Ramos (cell line): ENCODE measurements around the gene YPEL3.

Source experiments
- in situ Hi-C: fragments of 300-500 bp; cut with MboI; formaldehyde crosslinking; loops from one replicate; pipeline ENCODE4 v1.14.3; 2022; ENCODE audit warnings: low sequenced_read_pairs; ENCODE audit not compliant: unreplicated experiment

The YPEL3 gene

GRCh38 chr16:30077656-30078055 lies 18.4 kb downstream of the YPEL3 start:
- in situ Hi-C loops: no loop called here

- in situ Hi-C loops: no loop called here
These were observed 19.7 kb downstream of the YPEL3 start for GRCh38 chr16:30076276-30076791.

- in situ Hi-C loops: no loop called here
These were observed 20.3 kb downstream of the YPEL3 start, which contains the start of gene PPP4C for GRCh38 chr16:30075503-30076275. Gene PPP4C (plus strand): TSS chr16:30075994. CDS start chr16:30076378, 384 bp downstream.

GRCh38 chr16:30070490-30070889 lies 25.5 kb downstream of the YPEL3 start:
- in situ Hi-C loops: no loop called here

- in situ Hi-C loops: loop anchor here (10.0 kb wide), 1 partner anchor 355 kb away; no protein-coding TSS in a partner anchor
These were observed 26.2 kb downstream of the YPEL3 start for GRCh38 chr16:30069611-30070462.

- in situ Hi-C loops: loop anchor here (10.0 kb wide), 1 partner anchor 356 kb away; no protein-coding TSS in a partner anchor
These were observed 27.0 kb downstream of the YPEL3 start for GRCh38 chr16:30068750-30069610.

- in situ Hi-C loops: loop anchor here (10.0 kb wide), 1 partner anchor 356 kb away; no protein-coding TSS in a partner anchor
These were observed 27.7 kb downstream of the YPEL3 start for GRCh38 chr16:30068333-30068732.

GRCh38 chr16:30067584-30067916 lies 28.5 kb downstream of the YPEL3 start:
- in situ Hi-C loops: loop anchor here (10.0 kb wide), 1 partner anchor 357 kb away; no protein-coding TSS in a partner anchor

GRCh38 chr16:30066761-30067583 lies 29.0 kb downstream of the YPEL3 start:
- in situ Hi-C loops: loop anchor here (10.0 kb wide), 1 partner anchor 358 kb away; no protein-coding TSS in a partner anchor

- in situ Hi-C loops: loop anchor here (10.0 kb wide), 1 partner anchor 359 kb away; no protein-coding TSS in a partner anchor
These were observed 29.9 kb downstream of the YPEL3 start for GRCh38 chr16:30065943-30066760.

- in situ Hi-C loops: loop anchor here (10.0 kb wide), 1 partner anchor 359 kb away; no protein-coding TSS in a partner anchor
These were observed 30.7 kb downstream of the YPEL3 start, which contains the start of gene ALDOA for GRCh38 chr16:30065102-30065942. Gene ALDOA (plus strand): TSS chr16:30065760. CDS start chr16:30066898, 1,138 bp downstream.

- in situ Hi-C loops: loop anchor here (10.0 kb wide), 1 partner anchor 360 kb away; no protein-coding TSS in a partner anchor
These were observed 31.3 kb downstream of the YPEL3 start for GRCh38 chr16:30064729-30065101.

GRCh38 chr16:30063893-30064728 lies 31.9 kb downstream of the YPEL3 start:
- in situ Hi-C loops: loop anchor here (10.0 kb wide), 1 partner anchor 361 kb away; no protein-coding TSS in a partner anchor

GRCh38 chr16:30063278-30063892 lies 32.6 kb downstream of the YPEL3 start:
- in situ Hi-C loops: loop anchor here (10.0 kb wide), 1 partner anchor 361 kb away; no protein-coding TSS in a partner anchor

- in situ Hi-C loops: loop anchor here (10.0 kb wide), 1 partner anchor 364 kb away; no protein-coding TSS in a partner anchor
These were observed 35.0 kb downstream of the YPEL3 start for GRCh38 chr16:30060836-30061554.
